ENCODE data around the gene CDRT4.

DNA sequence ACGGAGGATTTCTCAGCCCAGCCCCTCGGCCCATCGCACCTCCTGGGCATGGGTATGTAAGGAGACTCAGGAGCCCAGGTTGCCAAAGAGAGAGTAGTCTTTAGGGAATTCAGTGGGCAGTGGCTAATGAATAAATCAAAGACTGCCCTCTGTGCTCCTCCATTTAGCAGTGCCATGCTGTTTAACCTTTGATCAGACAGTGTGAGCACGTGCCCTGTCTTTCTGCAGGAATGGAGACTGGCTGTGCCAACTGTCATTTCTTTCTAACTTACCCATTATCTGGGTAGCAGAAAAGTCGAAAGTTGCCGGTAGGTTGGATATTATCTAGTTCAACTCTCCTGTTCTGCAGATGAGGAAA is 62.4 kb downstream of the CDRT4 start:
- TF ChIP-seq, protein P1, sequence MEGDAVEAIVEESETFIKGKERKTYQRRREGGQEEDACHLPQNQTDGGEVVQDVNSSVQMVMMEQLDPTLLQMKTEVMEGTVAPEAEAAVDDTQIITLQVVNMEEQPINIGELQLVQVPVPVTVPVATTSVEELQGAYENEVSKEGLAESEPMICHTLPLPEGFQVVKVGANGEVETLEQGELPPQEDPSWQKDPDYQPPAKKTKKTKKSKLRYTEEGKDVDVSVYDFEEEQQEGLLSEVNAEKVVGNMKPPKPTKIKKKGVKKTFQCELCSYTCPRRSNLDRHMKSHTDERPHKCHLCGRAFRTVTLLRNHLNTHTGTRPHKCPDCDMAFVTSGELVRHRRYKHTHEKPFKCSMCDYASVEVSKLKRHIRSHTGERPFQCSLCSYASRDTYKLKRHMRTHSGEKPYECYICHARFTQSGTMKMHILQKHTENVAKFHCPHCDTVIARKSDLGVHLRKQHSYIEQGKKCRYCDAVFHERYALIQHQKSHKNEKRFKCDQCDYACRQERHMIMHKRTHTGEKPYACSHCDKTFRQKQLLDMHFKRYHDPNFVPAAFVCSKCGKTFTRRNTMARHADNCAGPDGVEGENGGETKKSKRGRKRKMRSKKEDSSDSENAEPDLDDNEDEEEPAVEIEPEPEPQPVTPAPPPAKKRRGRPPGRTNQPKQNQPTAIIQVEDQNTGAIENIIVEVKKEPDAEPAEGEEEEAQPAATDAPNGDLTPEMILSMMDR (IDR thresholded peaks at IDR 0.05; ENCODE audit: insufficient read depth, low read length, poor library complexity, severe bottlenecking), result no peak
- TF ChIP-seq EZH2phosphoT487 (conservative IDR thresholded peaks at IDR 0.05; ENCODE audit: low read length), result no peak
